Measurements from ENCODE around the gene WNT7A.

DNA sequence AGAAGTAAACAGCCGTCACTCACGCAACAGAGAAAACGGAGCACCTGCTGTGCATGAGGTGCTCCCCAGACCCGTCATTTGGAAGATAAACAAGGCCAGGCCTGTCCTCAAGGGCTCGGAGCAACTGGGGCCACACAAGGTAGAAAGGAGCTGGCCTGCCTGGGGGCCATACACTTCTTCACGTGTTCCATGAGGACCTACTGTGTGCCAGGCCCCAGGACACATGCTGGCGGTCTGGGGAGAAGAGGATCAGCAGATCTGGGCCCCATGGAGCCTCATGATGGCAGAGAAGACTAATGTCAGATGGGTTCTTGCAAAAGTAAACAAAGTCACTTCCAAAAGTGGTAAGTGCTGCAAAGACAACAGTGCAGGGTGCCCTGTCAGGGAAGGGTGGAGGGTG is 14.3 kb downstream of the WNT7A start:
- TF ChIP-seq, protein P1, sequence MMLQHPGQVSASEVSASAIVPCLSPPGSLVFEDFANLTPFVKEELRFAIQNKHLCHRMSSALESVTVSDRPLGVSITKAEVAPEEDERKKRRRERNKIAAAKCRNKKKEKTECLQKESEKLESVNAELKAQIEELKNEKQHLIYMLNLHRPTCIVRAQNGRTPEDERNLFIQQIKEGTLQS (IDR thresholded peaks at IDR 0.05): no peak
- TF ChIP-seq RAD21 (IDR thresholded peaks at IDR 0.05; ENCODE audit: low read depth) (no peak), POLR2A (IDR thresholded peaks at IDR 0.05; ENCODE audit: borderline replicate concordance, extremely low read depth, insufficient read depth, insufficient read length) (no peak), ELF1 (IDR thresholded peaks at IDR 0.05; ENCODE audit: borderline replicate concordance, low read depth) (no peak), SRF (IDR thresholded peaks at IDR 0.05; ENCODE audit: low read depth) (no peak), SIN3A (IDR thresholded peaks at IDR 0.05; ENCODE audit: low read depth) (no peak), ZNF274 (IDR thresholded peaks at IDR 0.05; ENCODE audit: low read depth, low read length) (no peak), SP1 (IDR thresholded peaks at IDR 0.05; ENCODE audit: low read depth) (no peak), TCF7L2 (IDR thresholded peaks at IDR 0.05; ENCODE audit: borderline replicate concordance, extremely low read depth, insufficient read depth, insufficient read length) (no peak), EZH2phosphoT487 (IDR thresholded peaks at IDR 0.05; ENCODE audit: borderline replicate concordance) (no peak)
- TF ChIP-seq, protein P2, sequence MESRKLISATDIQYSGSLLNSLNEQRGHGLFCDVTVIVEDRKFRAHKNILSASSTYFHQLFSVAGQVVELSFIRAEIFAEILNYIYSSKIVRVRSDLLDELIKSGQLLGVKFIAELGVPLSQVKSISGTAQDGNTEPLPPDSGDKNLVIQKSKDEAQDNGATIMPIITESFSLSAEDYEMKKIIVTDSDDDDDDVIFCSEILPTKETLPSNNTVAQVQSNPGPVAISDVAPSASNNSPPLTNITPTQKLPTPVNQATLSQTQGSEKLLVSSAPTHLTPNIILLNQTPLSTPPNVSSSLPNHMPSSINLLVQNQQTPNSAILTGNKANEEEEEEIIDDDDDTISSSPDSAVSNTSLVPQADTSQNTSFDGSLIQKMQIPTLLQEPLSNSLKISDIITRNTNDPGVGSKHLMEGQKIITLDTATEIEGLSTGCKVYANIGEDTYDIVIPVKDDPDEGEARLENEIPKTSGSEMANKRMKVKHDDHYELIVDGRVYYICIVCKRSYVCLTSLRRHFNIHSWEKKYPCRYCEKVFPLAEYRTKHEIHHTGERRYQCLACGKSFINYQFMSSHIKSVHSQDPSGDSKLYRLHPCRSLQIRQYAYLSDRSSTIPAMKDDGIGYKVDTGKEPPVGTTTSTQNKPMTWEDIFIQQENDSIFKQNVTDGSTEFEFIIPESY (IDR thresholded peaks at IDR 0.05; ENCODE audit: extremely low read depth, insufficient replicate concordance, low read length): no peak
- TF ChIP-seq, protein P3, sequence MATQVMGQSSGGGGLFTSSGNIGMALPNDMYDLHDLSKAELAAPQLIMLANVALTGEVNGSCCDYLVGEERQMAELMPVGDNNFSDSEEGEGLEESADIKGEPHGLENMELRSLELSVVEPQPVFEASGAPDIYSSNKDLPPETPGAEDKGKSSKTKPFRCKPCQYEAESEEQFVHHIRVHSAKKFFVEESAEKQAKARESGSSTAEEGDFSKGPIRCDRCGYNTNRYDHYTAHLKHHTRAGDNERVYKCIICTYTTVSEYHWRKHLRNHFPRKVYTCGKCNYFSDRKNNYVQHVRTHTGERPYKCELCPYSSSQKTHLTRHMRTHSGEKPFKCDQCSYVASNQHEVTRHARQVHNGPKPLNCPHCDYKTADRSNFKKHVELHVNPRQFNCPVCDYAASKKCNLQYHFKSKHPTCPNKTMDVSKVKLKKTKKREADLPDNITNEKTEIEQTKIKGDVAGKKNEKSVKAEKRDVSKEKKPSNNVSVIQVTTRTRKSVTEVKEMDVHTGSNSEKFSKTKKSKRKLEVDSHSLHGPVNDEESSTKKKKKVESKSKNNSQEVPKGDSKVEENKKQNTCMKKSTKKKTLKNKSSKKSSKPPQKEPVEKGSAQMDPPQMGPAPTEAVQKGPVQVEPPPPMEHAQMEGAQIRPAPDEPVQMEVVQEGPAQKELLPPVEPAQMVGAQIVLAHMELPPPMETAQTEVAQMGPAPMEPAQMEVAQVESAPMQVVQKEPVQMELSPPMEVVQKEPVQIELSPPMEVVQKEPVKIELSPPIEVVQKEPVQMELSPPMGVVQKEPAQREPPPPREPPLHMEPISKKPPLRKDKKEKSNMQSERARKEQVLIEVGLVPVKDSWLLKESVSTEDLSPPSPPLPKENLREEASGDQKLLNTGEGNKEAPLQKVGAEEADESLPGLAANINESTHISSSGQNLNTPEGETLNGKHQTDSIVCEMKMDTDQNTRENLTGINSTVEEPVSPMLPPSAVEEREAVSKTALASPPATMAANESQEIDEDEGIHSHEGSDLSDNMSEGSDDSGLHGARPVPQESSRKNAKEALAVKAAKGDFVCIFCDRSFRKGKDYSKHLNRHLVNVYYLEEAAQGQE (IDR thresholded peaks at IDR 0.05; ENCODE audit: low read depth): no peak
- TF ChIP-seq, protein P4, sequence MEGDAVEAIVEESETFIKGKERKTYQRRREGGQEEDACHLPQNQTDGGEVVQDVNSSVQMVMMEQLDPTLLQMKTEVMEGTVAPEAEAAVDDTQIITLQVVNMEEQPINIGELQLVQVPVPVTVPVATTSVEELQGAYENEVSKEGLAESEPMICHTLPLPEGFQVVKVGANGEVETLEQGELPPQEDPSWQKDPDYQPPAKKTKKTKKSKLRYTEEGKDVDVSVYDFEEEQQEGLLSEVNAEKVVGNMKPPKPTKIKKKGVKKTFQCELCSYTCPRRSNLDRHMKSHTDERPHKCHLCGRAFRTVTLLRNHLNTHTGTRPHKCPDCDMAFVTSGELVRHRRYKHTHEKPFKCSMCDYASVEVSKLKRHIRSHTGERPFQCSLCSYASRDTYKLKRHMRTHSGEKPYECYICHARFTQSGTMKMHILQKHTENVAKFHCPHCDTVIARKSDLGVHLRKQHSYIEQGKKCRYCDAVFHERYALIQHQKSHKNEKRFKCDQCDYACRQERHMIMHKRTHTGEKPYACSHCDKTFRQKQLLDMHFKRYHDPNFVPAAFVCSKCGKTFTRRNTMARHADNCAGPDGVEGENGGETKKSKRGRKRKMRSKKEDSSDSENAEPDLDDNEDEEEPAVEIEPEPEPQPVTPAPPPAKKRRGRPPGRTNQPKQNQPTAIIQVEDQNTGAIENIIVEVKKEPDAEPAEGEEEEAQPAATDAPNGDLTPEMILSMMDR (IDR thresholded peaks at IDR 0.05 in 2 of 3, conservative IDR thresholded peaks at IDR 0.05 in 1 of 3; ENCODE audit: borderline replicate concordance in 1 of 3, insufficient read depth in 1 of 3, low read depth in 2 of 3, low read length in 2 of 3): no peak
